Measurements from ENCODE around the gene TCEA2.

The TCEA2 gene

DNA sequence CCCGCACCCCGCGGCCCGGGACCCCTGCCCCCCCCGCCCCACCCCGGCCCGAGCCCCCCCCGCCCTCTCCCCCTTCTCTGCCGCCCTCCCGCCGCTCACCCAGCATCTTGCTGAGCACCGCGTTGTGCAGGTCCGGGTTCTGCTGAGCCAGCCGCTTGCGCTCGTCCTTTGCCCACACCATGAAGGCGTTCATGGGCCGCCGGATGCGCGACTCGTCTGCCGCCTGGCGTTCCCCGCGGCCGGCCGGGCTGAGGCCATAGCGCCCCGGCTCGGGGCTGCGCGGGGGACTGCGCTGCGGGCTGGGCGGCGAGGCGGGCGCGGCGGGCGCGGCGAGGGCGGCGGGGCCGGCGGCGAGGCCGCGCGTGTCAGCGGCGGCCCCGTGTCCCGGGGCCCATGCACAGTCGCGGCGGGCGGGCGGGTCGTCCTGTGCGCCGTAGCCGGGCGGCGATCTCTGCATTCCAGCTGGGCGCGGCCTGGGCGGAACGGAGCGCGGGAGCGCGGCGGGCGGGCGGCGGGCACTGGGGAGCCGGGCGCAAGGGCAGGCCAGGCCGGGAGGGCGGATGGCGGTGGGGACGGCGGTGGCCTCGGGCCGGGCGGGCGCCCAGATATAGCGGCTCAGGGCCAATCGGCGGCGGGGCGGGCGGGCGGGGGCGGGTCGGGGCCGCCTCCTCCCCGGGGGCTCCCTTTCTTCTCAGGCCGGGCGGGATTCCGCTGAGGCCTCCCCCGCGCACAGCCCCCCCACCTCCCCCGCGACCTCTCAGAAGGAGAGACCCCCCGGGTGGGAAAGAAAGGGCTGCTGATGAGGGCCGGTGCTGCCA, 13.7 kb upstream of the TCEA2 start, which contains the start of gene SOX18:
SOX18 (minus strand) TSS at position 580 of the 818 bp plus-strand sequence; CDS start at position 457, 123 bp downstream.
- no peak for DNase-seq (ENCODE audit: low read depth)

DNA sequence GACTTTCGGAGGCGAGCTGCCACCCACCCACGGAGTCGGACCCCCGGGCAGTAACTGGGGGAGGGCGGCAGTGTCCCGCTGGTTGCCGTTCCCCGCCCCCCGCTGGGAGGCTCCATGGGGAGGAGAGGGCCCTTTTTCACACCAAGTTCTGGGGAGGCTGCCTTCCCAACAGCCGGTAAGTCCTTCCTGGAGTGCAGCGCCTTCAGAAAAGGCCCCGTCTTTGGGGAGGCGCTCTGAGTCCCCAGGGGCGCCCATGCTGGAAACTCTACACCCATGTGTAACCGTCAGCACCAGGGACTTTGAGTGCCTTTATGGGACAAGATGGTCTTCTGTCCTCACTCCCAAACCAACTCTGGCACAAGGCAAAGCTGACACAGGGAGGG, 13.1 kb upstream of the TCEA2 start:
- DNase-seq (ENCODE audit: low read depth) = no peak

DNA sequence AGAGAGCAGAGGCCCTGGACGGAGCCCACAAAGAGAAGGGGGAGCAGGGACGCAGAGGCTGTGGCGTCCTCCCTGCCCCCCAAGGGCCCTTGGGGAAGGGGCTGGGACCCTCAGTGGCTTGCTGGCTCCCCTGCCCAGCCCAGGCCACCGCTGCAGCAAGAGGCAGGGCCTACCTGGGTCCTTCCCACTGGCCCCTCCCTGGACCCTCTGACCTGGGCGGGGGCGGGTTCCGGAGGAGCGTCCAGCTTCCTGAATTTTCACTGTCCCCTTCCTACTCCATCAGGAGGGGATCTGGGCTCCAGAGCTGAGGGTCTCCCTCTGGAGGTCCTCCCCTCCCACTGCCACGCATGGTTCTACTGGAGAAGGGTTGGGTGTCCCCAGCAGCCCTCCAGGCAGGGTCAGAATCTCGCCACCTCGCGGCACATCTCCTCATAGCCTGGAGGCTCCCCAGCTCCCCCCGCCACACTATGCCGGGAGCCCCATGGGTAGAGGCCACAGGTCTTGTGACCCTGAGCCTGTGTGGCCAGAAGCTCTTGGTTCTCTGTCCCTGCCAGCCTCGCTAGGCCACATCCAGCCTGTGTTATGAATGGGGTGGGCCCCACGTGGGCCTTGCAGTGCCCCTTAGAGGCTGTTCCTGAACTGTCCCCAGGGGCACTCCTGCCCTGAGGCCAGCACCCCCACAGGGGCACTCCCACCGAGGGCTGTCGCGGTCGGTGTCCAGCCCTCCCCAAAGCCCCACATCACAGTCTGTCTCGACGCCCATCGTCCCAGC, 12.6 kb upstream of the TCEA2 start:
- no peak for DNase-seq (ENCODE audit: low read depth)

DNA sequence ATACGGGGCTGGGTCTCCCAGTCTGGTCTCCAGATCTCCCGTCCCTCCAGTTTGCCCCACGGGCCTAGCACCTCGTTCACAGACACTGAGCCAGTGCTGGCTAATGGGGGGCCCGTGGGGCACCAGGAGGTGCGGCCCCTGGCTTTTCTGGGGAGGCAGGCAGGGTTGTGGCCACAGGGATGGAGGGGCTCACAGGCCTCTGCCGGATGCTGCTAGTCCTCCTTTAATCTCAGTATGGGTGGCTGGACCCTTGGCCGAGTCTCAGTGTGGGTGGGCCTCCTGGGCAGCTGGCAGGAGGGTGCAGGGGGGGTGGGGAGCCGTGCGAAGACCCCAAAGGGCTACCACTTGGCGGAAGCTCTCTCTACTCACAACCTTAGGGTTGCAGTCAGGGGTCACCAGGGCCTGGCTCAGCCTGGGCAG, 12.0 kb upstream of the TCEA2 start:
- no peak for DNase-seq (ENCODE audit: low read depth)

DNA sequence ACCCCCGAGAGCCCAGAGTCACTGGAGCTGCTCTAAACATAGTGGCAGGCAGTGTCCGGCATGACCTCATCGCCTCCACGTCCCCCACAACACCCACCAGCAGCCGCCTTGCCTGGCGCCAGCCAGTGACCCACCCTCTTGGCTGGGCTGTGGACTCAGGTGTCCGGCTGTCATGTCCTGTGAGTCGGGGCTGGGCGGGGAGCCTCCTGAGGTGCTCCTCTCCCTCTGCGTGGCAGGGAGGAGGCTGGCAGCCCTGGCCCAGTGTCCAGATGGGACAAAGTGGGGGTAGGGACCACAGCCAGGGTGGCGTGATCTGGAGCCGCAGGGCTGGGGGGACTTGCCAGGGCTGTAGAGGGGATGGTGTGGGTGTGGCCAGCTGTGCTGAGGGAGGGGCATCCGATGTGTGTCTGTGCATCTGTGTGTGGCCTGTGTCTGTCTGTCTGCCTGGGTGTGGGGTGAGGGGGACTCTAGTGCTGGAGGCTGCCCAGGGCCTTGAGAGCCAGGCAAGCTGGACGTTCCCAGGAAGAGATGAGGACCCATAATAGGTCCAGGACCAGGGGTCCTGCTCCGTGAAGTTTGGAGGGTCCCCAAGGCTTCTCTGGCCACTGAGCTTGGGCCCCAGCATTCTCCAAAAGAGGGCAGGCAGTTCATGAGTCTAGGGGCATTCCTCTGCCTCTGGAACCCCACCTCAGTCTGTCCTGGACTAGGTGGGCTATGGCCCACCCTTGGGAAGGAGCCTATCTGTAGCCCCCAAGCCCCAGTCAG, 11.3 kb upstream of the TCEA2 start:
- no peak for DNase-seq (ENCODE audit: low read depth)

DNA sequence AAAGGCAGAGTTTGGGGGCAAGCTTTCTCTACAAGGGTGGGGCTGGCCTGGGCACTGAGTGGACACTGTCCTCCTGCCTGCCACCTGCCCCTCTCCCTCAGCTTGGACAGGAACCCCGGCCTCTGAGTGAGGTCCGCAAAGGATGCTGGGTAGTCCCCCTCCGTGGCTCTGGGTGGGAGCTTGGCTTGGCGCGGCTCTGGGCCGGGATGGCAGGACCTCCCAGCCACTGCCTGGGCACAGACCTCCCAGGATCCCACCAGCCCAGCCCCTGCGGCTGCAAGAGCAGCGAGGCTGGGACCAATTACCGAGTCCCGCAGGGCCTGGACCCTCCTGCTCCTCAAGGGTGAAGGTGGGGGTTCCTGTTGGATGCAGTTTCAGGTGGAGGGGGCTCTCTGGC, 10.7 kb upstream of the TCEA2 start:
- DNase-seq (ENCODE audit: low read depth) = no peak

DNA sequence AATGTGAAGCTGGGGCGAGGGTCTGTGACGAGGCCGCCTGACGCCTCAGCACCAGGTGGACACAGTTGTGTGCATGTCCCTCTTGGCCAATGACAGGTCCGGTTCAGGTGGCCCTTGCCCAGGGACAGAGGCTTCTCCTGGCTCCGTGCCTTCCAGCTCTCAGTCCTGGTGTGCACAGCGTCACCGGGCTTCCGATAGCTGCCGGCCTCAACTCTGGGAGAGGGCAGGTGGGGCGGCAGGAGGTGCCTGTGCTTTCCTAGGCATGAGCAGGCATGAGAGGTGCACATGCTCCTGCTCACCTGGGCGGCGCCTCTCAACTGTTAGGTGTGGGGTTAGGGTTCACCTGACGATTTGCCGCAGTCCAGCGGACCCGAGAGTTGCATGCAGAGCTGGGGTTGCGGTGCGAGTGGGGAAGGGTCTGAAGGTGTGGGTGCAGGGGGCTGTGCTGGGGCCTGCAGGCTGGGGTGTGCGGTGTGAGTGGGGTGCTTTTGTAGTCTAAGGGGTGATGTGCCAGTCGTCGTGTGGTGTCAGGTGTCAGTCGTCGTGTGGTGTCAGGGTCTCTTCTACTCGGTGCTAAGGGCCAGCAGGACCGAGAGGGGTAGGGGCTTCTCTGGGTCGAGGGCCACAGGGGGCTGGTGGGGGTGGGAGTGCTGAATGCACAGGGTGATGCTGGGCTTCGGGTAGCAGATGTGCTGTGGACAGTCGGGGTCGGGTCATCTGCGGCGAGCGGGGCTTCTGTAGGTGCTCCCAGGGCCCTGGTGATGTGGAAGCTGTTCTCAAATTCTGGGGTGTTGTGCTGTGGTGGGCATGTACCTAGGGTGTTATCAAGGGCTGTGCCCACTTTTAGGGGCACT, 9.8 kb upstream of the TCEA2 start:
- no peak for DNase-seq (ENCODE audit: low read depth)

DNA sequence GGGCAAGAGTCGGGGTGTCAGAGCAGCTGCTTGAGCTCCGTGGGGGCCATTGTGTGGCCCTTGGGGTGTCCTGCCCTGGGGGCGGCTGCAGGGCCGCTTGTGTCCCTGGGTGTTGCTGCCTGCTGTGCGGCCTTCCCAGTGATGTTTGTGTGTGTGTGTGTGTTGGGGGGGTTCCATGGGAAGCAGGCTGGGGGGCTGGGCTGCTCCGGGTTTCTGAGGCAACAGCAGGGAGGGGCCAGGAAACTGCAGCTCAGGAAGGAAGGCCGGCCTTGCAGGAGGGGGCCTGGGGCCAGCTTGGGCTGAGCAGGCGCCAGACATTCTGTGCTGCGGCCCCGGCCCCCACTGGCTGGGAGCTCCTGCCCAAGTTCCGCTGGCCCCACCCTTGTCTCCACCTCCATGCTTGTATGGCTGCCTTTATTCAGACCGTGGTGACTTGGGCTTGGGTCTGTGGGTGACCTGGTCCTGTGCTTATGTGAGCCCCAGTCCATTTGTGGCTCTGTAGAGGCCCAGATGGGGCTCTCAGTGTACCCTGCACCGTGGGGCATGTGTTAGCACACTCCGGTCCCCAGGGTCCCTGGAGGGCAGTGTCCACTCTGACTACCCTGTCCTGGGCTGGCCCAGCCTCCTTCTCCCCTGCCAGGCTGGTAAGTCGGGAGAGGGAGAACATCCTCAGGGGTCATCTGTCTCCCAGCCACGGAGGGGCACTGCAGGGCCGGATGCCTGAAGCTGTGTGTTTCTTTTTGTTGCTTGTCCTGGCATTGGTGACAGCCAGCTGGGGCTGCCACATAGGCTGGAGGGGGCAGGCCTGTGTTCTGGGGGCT, 8.9 kb upstream of the TCEA2 start:
- DNase-seq (ENCODE audit: low read depth) = no peak

DNA sequence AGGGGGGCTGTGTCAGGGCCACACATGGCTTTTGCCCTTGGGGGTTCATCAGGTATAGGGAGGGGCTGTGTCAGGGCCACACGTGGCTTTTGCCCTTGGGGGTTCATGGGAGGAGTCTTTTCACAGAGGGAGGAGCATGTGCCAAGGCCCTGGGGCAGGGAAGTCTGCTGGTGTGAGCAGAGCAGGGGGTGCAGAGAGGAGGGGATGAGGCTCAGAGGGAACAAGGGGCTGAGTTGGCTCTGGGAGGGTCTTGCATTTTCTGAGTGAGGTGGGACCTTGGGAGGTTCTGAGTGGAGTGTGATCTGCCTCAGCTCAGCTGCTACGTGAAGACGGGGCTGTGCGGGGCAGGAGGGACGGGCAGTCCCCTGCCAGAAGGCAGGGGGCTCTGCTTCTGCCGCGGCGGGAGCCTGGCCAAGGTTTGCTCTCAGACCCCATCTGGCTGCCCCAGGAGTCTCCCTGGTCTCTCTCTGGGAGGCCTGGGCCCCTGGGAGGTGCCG, 7.6 kb upstream of the TCEA2 start:
- DNase-seq (ENCODE audit: low read depth) = no peak

DNA sequence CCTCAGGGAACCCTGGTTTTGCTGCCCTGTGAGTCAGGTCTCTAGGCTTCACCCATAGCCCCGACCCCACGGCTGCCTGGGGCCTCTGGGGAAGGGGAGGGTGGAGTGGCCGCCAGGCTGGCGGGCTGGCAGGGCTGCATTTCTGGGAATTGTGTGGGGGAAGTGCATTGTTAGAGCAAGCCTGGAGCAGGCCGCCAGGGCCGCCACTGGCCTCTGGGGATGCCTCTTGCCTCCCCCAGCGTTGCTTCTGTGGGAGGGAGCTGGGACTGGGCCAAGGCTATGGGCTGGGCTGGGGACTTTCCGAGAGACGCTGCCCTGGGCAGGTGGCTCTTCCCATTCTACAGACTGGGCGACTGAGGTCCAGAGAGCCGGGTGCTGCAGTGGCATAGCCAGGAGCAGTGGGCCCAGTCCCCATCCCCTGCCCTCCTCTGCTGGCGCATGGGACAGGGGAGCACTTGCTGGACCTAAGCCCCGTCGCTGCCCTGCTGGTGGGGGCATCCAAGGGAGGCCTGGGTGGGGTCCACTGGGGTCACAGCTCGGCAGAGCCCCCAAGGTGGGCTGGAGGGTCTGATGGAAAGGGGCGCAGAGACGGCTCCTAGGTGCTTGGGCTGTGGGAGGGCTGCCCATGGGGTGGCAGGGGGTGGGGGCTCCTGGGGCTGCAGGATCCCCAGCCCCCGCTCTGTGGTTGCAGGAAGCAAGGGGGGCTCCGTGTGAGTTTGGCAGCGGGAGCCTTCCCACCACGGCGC, 6.9 kb upstream of the TCEA2 start:
- DNase-seq (ENCODE audit: low read depth) = no peak

DNA sequence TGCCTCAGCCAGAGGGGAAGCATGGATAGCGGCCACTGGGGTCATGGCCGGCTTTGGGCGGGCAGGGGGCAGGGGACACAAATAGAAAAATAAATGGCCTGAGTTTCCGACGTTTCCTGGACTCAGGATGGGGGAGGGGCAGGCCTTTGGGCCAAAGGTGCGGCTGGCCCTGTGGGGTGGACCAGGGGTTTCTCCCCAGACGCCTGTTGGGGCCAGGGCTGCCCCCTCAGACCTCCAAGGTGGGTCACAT, 6.4 kb upstream of the TCEA2 start:
- DNase-seq (ENCODE audit: low read depth) = no peak

DNA sequence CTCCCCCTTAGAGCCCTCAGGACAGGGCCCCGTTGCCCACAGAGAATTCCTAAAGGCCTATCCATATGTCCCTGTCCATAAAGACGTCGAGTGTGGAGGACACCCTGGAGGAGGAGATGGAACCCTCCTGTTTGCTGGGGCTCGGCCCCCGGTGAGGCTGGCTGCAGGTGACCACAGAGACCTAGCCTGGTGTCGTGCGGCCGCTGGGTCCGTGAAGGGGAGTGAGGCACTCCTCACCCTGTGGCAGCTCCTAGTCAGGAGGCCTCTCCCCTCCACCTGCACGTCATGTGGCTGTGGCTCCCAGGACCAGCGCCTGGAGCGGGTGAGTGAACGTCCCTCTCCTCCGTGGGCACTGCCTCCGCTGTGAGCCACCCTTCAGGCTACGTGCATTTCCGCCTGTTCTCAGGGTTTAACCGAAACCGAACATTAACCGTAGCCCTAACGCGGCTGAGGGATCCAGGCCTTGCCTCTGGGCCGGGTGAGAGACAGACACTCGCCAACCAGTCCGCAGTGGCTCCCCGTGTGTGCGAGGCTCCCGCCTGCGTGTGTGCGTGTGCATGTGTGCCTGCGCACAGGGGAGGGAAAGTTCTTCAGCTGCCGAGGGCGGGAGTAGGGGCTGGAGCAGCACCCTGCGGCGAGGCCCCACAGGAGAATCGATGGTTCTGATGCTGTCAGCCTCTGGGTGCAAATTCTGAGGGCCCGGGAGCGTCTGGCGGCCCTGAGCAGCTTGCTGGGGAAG, 5.9 kb upstream of the TCEA2 start:
- no peak for DNase-seq (ENCODE audit: low read depth)

DNA sequence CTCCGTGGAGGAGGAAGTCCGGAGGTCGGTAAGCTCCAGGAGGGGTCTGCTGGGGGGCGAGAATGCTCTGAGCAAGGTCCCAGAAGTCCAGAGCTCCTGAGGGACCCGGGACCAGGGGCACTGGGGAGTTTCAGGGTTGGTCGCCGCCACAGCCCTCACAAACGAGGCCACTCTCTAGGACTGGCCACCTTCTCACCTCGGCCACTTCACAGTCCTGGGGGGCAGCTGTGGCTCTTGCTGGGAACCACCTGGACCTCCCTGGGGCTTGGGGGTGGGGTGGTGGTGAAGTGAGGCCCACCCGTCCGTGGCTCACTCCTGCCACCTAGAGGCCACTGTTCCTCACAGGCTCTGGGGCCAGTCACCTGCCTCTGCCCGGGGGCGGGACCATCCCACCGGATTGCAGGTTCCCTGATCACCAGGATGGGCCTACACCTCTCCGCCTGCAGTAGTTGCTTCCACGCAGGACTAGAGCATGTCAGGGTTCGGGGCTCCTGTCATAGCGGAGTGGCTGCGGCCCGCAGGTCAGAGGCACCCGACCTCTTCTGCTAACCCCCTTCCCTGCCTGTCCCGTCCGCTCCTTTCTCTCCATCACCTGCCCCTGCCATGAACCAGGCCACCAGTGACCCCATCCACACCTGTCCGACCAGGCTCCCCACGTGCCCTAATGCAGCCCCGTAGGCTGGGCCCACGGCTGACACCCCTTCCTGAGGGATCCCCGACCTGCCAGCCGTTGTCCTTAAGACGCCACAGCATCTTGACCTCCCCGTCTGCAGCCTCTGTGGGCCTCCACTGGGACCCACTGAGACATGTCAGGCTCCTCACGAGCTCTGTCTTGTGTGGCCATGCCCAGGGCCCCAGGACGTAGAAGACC, 5.1 kb upstream of the TCEA2 start:
- DNase-seq (ENCODE audit: low read depth) = no peak

DNA sequence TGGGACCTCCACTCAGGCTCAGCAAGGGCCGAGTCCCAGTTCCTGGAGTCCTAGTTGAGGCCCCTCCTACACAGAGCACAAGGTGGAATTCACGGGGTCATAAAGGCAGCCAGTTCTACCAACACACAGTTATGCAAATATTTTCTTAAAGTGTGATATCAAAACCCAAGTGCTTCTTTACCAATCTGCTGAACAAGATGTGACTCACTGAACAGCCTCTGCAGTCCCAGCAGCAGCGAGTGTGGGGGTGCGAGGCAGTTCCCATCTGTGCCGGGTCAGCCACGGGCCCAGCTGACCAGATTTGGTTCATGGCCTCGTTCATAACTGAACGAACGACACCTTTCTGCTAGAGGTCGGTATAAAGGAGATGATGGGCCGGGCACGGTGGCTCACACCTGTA, 4.5 kb upstream of the TCEA2 start:
- DNase-seq (ENCODE audit: low read depth) = no peak

DNA sequence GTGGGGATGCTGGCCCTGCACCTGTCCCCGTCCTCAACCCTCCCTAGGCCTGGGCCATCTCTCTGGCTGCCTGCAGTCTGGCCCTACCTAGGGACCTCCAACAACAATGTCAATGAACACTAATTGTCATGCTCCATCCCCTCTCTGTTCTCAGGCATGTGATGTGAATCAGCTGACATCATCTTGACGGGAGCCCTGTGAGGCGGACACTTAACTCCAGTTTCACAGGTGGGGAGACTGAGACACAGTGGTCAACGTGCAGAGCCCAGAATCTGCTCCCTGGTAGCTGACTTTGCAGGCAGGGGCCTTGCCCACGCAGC, 762 bp upstream of the TCEA2 start:
- DNase-seq (ENCODE audit: low read depth) = no peak

DNA sequence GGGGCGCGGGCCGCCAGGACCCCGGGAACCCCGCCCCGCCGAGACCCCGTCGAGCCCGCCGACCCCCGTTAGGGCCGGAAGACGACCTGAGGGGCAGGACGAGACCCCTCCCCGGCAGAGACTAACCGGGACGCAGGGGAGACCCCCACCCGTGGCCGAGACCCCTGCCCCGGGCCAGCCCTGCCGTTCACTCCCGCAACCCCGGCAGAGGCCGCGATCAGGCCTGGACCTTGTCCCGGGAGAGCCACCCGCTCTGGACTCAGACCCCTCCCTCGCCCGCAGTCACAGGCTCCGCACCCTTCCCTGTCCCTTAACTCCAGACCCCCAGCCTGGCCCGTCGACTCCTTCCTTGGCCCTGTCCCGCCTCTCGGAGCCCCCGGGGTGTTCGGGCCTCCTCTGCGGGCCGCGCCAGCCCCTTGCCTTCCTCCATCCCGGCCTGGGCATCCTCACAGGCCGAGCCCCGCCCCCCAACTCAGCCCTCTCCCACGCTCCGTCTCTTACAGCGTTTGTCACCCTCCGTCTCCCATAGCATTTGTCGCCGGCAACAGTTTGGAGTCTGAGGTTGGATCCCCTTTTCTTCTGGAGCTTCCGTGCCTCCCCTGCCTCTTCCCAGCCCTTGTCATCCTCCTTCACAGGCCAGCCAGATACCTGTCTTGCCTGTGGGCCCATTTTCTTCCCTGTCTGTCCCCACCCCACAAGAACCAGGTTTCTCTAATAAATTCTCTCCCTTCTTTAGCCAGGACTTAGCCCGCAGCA, 569 bp downstream of the TCEA2 start:
- DNase-seq (ENCODE audit: low read depth) = no peak

DNA sequence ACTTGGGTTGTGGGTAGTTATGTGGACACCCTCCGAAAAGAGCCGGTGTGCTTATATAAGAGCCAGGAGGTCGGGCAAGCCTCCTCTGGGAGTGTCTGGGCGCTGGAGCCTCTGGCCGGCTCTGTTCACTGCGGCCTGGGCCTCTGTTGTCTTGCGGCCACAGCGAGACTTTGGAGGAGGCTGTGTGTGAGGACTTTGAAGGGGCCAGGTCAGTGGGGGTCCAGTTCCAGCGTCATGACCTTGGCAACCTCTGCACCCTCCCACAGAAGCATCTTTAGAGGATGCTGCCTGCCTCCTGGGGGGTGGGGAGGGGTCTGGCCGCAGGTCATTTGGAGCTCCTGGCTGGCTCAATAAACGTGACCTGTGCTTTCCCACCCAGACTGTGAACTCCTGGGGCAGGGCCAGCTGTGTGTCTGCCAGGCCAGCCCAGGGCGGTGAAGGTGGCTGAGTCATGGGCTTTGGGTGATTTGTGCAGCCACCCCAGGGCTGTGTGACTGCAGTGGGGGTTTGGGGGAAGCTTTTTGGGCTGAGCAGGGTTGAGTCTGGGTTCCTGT, 1.2 kb downstream of the TCEA2 start:
- no peak for DNase-seq (ENCODE audit: low read depth)

Measured in stromal cell of bone marrow (primary cell).